Stimulated activated memory B cell treated with anti-CD40 and anti-IgM and Interleukin-4, amounts not matched to agents 10 μg/mL and 1 μg/mL and 100 μg/mL, for 72 hours (primary cell): ENCODE data around the gene EFCAB7.

Experiments
- ATAC-seq: fragments of 150-1000 bp; cut with Tn5 transposase; 2 replicates; pipeline ENCODE4 v1.10.0; 2021
- H3K27ac Mint-ChIP-seq: one replicate; pipeline ENCODE4 v1.8.0; 2022; ENCODE audit warnings: mild to moderate bottlenecking, mixed read lengths
- H3K27me3 Mint-ChIP-seq: one replicate; pipeline ENCODE4 v1.8.0; 2022; ENCODE audit warnings: mixed read lengths
- H3K36me3 Mint-ChIP-seq: one replicate; pipeline ENCODE4 v1.8.0; 2022; ENCODE audit warnings: mixed read lengths
- H3K4me1 Mint-ChIP-seq: one replicate; pipeline ENCODE4 v1.8.0; 2022; ENCODE audit warnings: mixed read lengths
- H3K4me3 Mint-ChIP-seq: one replicate; pipeline ENCODE4 v1.8.0; 2022; ENCODE audit warnings: mild to moderate bottlenecking, moderate library complexity, mixed read lengths
- H3K9me3 Mint-ChIP-seq: one replicate; pipeline ENCODE4 v1.8.0; 2022; ENCODE audit warnings: mixed read lengths

The EFCAB7 gene, protein sequence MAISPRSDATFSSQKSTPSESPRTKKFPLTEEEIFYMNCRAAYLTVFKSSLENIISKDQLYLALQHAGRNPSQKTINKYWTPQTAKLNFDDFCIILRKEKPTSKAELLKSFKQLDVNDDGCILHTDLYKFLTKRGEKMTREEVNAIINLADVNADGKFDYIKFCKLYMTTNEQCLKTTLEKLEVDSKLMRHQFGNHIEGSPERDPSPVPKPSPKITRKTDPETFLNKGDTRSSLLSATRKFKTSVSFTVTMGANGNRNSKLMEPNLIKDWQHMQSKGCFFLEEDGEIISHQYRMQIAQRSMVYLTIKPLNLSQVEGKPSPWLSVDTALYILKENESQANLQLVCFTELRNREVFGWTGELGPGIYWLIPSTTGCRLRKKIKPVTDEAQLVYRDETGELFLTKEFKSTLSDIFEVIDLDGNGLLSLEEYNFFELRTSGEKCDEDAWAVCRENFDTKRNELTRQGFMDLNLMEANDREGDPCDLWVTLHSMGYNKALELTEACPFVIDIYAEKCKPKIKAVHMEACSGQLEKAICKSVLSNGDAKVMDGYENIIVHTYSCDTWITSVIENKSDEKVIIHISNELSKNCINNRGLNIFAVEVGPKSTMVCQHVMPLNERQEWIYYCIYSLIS

DNA sequence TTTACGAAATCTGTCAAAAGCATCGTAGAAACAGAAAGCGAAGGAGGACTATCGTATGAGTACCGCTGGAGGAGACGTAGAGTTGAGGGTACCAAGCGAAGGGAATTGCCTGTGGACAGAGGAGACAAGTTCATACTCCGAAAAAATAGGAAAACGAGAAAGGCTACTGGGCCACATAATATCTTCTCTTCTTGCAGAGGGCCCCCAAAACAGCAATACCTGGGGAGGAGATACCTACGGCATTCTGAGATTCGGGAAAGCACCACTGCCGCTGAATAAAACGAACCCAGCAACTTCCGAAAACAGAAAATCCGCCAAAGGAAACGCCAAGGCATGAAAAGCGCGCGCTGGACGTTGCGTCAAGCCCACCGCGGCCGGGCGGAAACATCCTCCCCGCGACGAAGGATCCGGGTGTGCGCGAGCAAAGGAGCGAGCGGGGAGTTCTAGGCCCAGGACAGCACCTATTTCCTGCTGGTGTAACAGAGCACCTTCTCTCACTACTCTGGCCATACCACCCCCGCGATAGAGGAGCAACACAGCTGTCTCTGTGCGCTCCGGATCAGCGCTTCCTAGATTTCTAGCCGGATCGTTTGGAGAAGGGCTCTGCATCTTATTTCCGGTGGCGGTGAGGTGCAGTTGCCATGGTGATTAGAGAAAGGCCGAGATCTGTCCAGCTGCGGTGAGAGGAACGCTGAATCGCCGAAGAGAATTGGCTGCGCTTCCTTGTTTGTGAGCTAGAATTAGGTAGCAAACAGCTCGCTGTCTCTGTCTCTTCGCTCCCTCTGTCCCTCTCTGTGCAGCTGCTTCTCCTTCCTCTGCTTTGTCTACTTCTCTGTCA, at the start of gene EFCAB7, which contains the start of gene ITGB3BP:
EFCAB7 (plus strand) TSS at position 635 of the 838 bp plus-strand sequence. CDS start 2,048 bp downstream, outside the sequence.
ITGB3BP (minus strand) TSS at position 335 of the 838 bp plus-strand sequence; CDS start at position 243, 92 bp downstream.
- ATAC-seq: peak; percentile 96
- Mint-ChIP-seq H3K4me3 (peak within 1 kb of the TSS; percentile 91), H3K9me3 (no peaks in the 10 kb centered on the region), H3K27ac (peak within 1 kb of the TSS; percentile 99), H3K4me1 (peaks cover 37% of the 10 kb centered on the region), H3K36me3 (peaks cover 10% of the 10 kb centered on the region), H3K27me3 (no peaks in the 10 kb centered on the region)

DNA sequence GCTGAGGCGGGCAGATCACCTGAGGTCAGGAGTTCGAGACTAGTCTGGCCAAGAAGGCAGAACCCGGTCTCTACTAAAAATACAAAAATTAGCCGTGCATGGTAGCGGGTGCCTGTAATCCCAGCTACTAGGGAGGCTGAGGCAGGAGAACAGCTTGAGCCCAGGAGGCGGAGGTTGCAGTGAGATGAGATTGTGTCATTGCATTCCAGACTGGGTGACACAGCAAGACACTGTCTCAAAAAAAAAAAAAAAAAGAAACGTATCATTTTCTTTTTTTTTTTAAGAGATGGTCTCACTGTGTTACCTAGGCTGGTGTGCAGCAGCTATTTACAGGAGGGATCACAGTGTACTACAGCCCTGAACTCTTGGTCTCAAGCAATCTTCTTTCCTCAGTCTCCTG, 47.6 kb upstream of the EFCAB7 start:
- H3K4me3 Mint-ChIP-seq: no peak overlapping the region
- H3K27me3 Mint-ChIP-seq: no peaks in the 10 kb centered on the region
- no peak for ATAC-seq
- H3K36me3 Mint-ChIP-seq: peaks cover 38% of the 10 kb centered on the region
- no peaks in the 10 kb centered on the region for H3K9me3 Mint-ChIP-seq
- H3K4me1 Mint-ChIP-seq: no peaks in the 10 kb centered on the region
- no peak overlapping the region for H3K27ac Mint-ChIP-seq

DNA sequence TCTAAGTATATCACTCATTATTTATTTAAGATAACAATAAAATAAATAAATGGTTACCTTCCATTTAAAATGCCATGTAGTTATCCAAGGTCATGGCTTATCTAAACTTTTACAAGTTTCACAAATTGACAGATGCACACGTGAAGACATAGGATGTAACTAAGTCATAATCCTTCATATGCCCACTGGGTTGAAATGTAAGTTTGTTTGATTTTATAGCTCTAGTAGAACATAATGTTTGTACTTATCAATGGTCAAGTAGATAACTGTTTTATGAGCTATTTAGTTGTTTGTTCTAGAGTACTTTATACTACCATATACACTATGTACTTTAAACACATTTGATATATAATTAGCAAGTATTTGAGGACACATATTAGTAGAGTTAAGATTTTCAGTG, 43.3 kb upstream of the EFCAB7 start:
- Mint-ChIP-seq H3K27me3 (no peaks in the 10 kb centered on the region), H3K36me3 (peaks cover 35% of the 10 kb centered on the region), H3K27ac (no peak overlapping the region), H3K4me3 (no peak overlapping the region), H3K4me1 (no peaks in the 10 kb centered on the region), H3K9me3 (no peaks in the 10 kb centered on the region)
- ATAC-seq: no peak

DNA sequence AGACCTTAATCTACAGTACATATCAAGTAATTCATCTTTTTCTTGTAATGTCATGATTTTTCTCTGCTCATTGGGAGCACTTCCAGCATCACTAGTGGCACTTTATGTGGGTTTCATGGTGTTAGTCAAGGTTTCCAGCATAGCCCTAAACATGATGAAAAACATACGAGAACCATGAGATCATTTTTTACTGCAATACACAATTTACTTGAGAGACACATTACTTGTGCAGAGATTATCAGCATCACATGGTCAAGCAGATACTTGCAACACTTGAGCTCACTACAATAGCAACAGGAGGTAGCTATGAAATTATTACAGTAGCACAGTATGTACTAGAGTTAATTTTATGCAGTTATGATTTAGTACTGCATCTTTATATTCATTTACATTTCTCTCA, 36.7 kb upstream of the EFCAB7 start:
- Mint-ChIP-seq H3K27me3 (no peaks in the 10 kb centered on the region), H3K36me3 (peaks cover 28% of the 10 kb centered on the region), H3K27ac (no peak overlapping the region), H3K4me1 (no peaks in the 10 kb centered on the region), H3K9me3 (no peaks in the 10 kb centered on the region), H3K4me3 (no peak overlapping the region)
- no peak for ATAC-seq

DNA sequence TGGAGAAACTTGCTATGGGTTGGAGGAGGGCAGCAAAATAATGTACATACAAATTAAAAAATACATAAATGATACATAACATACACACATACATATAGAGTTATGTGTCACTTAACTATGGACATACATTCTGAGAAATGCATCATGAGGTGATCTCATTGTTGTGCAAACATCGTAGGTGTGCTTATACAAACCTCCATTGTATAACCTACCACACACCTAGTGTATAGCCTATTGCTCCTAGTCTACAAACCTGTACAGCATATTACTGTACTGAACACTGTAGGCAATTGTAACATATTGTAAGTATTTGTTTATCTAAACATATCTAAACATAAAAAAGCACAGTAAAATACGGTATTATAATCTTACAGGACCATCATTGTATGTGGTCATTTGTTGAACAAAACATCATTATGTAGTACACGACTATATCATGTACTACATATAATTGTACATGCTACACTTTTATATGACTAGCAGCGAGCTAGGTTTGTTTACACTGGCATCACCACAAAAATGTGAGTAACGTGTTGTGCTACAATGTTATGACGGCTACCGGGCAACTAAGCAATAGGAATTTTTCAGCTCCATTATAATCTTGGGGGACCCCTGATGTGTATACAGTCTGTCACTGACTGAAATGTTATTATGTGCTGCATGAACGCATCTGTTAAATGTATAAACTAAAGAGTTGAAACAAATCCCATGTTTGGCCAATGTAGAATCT, 35.8 kb upstream of the EFCAB7 start:
- no peak overlapping the region for H3K4me3 Mint-ChIP-seq
- no peaks in the 10 kb centered on the region for H3K9me3 Mint-ChIP-seq
- ATAC-seq: no peak
- H3K4me1 Mint-ChIP-seq: peaks cover 4% of the 10 kb centered on the region
- no peak overlapping the region for H3K27ac Mint-ChIP-seq
- H3K27me3 Mint-ChIP-seq: no peaks in the 10 kb centered on the region
- peaks cover 31% of the 10 kb centered on the region for H3K36me3 Mint-ChIP-seq

DNA sequence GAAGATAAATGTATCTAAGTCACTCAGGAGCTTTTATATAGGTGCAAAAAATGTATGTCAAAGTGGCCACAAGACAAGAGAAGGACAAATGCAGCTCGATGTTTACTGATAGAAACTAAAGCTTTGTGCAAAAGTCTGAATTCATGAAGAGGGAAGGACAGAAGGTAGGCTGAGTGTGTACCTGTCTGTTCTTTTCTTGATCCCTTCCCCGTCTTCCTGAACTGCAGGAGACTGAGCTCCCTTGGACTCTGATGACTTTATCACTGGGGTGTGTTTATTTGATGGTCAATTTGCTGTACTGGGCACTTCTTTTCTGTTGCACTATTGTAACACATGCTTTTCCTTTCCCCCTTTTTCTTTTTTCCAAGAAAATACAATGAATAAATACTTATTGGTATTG, 25.7 kb upstream of the EFCAB7 start:
- no peaks in the 10 kb centered on the region for H3K27me3 Mint-ChIP-seq
- ATAC-seq: no peak
- H3K27ac Mint-ChIP-seq: no peak overlapping the region
- peaks cover 2% of the 10 kb centered on the region for H3K9me3 Mint-ChIP-seq
- no peak overlapping the region for H3K4me3 Mint-ChIP-seq
- peaks cover 44% of the 10 kb centered on the region for H3K36me3 Mint-ChIP-seq
- peaks cover 16% of the 10 kb centered on the region for H3K4me1 Mint-ChIP-seq

DNA sequence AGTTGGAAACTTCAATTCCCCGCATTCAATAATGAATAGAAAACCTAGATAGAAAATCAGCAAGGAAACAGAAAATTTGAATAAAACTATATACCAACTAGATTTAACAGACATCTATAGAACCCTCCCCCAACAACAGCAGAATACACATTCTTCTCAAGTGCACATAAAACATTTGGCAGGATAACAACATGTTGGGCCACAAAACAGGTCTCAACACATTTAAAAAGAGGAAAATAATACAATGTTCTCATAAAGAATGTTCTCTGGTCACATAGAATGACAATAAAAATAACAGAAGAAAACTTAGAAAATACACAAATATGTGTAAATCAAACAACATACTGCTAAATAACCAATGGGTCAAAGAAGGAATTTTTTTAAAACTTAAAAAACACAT, 25.2 kb upstream of the EFCAB7 start:
- Mint-ChIP-seq H3K4me1 (peaks cover 13% of the 10 kb centered on the region), H3K4me3 (no peak overlapping the region), H3K27me3 (no peaks in the 10 kb centered on the region), H3K27ac (no peak overlapping the region), H3K36me3 (peaks cover 42% of the 10 kb centered on the region), H3K9me3 (peaks cover 2% of the 10 kb centered on the region)
- ATAC-seq: no peak

DNA sequence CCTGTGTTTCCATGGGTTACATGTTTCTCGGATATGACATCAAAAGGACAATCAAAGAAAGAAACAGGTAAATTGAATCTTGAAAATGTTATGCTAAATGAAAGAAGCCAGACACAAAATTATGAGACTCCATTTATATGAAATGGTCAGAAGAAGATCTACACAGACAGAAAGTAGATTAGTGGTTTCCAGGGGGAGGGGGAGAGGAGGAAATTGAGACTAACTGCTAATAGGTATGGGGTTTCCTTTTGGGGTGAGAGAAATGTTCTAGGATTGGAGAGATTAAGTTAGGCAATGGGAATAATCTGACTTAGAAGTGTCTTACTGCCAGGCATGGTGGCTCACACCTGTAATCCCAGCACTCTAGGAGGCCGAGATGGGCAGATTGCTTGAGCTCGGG, 22.1 kb upstream of the EFCAB7 start:
- H3K4me1 Mint-ChIP-seq: peaks cover 13% of the 10 kb centered on the region

DNA sequence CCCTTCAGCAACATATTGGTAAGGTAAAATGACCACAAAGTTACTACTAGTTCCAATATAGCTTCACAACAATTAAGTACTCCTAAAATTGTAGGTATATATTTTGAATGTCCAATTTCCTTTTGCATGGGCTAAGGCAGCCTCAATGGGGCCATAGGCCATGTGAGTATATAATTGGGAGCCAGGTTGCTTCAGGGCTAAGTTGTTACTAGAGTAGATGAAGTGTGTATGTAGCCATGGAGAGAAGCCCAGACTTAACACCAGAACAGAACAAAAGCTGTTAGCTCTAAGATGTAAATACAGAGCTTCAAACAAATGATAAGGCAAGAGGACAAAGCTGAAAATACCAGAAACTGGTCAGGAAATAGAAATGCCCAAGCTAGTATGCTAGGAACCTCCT, 16.5 kb upstream of the EFCAB7 start:
- Mint-ChIP-seq H3K27me3 (no peaks in the 10 kb centered on the region), H3K9me3 (peaks cover 2% of the 10 kb centered on the region), H3K4me1 (no peaks in the 10 kb centered on the region), H3K27ac (no peak overlapping the region), H3K4me3 (no peak overlapping the region), H3K36me3 (peaks cover 30% of the 10 kb centered on the region)
- no peak for ATAC-seq

More for the DNA sequence above, 22.1 kb upstream of the EFCAB7 start:
- no peaks in the 10 kb centered on the region for H3K27me3 Mint-ChIP-seq
- H3K4me3 Mint-ChIP-seq: no peak overlapping the region
- peaks cover 56% of the 10 kb centered on the region for H3K36me3 Mint-ChIP-seq
- ATAC-seq: no peak
- no peak overlapping the region for H3K27ac Mint-ChIP-seq
- peaks cover 2% of the 10 kb centered on the region for H3K9me3 Mint-ChIP-seq

DNA sequence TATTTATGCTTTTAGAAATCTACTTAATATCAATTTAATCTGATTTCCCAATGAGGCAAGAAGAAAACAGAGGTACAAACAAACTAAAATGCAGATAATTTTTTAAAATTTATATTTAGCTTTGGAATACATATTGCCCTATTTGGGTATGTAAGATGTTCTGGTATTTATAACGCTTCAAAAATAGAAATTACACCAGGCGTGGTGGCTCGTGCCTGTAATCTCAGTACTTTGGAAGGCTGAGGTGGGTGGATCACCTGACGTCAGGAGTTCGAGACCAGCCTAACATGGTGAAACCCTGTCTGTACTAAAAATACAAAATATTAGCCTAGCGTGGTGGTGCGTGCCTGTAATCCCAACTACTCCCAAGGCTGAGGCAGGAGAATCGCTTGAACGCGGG, 13.6 kb upstream of the EFCAB7 start:
- Mint-ChIP-seq H3K4me3 (no peak overlapping the region), H3K27me3 (no peaks in the 10 kb centered on the region), H3K27ac (no peak overlapping the region), H3K9me3 (no peaks in the 10 kb centered on the region), H3K36me3 (peaks cover 29% of the 10 kb centered on the region), H3K4me1 (no peaks in the 10 kb centered on the region)
- no peak for ATAC-seq

DNA sequence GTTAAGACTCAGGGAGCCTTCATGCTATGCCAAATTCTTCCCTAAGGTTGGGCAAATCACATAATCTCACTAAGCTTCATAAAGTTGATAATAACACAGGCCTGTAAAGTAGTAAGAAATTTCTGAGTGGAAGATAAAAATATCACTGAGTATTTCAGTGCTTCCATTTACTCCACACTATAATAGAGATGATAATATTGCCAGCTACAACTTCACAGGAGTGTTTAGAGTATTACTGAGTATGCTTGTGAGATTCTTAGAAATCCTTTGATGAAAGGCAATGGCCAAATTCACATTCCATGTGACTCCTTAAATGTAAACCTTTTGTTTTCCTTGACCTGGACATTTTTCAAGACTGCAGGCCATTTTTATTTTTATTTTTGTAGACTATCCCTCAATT, 10.7 kb upstream of the EFCAB7 start:
- no peak overlapping the region for H3K27ac Mint-ChIP-seq
- ATAC-seq: no peak
- H3K27me3 Mint-ChIP-seq: no peaks in the 10 kb centered on the region
- no peak overlapping the region for H3K4me3 Mint-ChIP-seq
- peaks cover 11% of the 10 kb centered on the region for H3K4me1 Mint-ChIP-seq
- no peaks in the 10 kb centered on the region for H3K9me3 Mint-ChIP-seq
- peaks cover 7% of the 10 kb centered on the region for H3K36me3 Mint-ChIP-seq

DNA sequence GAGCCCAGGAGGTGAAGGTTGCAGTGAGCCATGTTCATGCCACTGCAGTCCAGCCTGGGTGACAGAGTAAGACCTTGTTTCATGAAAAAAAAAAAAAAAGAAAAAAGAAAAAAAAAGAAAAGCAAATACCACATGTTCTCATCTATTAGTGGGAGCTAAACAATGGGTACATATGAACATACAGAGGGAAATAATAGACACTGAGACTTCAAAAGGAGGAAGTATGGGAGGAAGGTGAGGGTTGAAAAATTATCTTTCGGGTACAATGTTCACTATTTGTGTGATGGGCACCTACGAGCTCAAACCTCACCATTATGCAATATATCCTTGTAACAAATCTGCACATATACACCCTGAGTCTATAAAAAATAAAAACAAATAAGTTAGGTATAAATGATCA, 6.7 kb upstream of the EFCAB7 start:
- no peak for ATAC-seq
- H3K36me3 Mint-ChIP-seq: peaks cover 7% of the 10 kb centered on the region
- no peaks in the 10 kb centered on the region for H3K9me3 Mint-ChIP-seq
- H3K4me1 Mint-ChIP-seq: peaks cover 28% of the 10 kb centered on the region
- H3K27me3 Mint-ChIP-seq: no peaks in the 10 kb centered on the region
- H3K27ac Mint-ChIP-seq: no peak overlapping the region
- no peak overlapping the region for H3K4me3 Mint-ChIP-seq

DNA sequence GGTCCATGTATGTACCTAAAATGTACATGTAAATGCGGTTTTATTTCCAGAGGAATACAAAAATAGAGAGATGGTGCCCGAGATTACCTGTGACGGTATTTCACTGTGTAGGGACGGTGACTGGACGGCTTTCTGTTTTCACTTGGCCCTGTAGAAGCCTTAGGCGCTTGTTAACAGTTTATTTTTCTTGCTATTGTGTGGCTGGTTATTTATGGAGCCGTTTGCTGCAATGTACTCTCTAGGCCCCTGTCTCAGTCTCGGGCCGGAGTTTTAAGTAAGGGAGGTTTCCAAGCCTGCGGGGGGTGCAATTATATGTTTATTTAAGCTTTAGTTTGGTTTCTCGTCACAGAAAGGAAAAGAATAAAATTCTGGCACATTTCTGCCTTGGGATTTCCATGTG, 413 bp downstream of the EFCAB7 start:
- Mint-ChIP-seq H3K36me3 (peaks cover 13% of the 10 kb centered on the region), H3K27ac (peak overlapping the region; percentile 99), H3K27me3 (no peaks in the 10 kb centered on the region), H3K4me1 (peaks cover 37% of the 10 kb centered on the region), H3K9me3 (no peaks in the 10 kb centered on the region), H3K4me3 (peak overlapping the region; percentile 91)
- peak; percentile 11 for ATAC-seq

DNA sequence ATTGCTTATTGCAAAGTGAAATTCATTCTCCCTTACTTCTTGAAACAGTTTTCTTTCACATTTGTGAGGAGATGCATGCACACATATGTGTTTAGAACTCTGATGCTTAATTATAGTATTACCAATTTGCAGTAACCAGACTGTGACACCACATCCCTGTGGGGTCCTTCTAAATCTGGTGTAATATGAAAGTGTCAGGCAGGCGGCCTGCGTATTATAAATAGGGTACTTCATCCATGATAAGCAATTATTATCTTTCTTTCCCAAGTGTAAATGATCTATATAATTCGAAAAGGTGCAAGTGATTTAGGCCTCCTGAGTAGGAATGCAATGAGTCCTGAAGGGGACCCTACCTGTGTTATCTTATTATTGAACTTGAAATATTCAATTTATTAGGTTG, 876 bp downstream of the EFCAB7 start:
- H3K4me1 Mint-ChIP-seq: peaks cover 37% of the 10 kb centered on the region
- H3K36me3 Mint-ChIP-seq: peaks cover 13% of the 10 kb centered on the region
- H3K4me3 Mint-ChIP-seq: peak overlapping the region; percentile 91

DNA sequence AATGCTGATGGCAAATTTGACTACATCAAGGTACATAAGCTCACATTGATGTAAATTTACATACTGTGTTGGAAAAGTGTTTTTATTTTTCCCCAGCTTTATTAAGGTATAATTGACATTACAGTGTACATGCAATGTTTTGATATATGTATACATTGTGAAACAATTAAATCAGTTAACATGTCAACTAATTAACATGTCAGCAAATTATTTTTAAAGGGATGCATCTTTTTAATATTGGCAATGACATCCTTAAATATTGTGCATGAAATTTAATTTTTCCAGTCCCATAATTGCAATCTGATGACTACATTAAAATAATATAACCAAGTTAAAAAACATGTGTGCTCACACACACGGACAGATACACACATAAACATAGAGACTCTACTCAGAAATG, 9.4 kb downstream of the EFCAB7 start:
- no peak for ATAC-seq
- Mint-ChIP-seq H3K27ac (no peak overlapping the region), H3K4me3 (no peak overlapping the region), H3K36me3 (peaks cover 13% of the 10 kb centered on the region), H3K4me1 (no peaks in the 10 kb centered on the region), H3K9me3 (no peaks in the 10 kb centered on the region), H3K27me3 (no peaks in the 10 kb centered on the region)

More for the DNA sequence above, 876 bp downstream of the EFCAB7 start:
- Mint-ChIP-seq H3K9me3 (no peaks in the 10 kb centered on the region), H3K27me3 (no peaks in the 10 kb centered on the region), H3K27ac (peak overlapping the region; percentile 99)
- no peak for ATAC-seq
